Stimulated activated CD8-positive, alpha-beta memory T cell treated with anti-CD3 and anti-CD28 coated beads, Interleukin-15, amount 100 ng/mL, for 24 hours (primary cell): Measurements from ENCODE around the gene ALPK3.
"Not testable (repeated sequence)": the region's sequence is repeated elsewhere in the genome, so short reads cannot be mapped to it uniquely, and the experiment has no call there.

ENCODE experiments used
- DNase-seq: peaks from one replicate; pipeline ENCODE4 v3.0.0-alpha.2; 2020; ENCODE audit warnings: low read depth

The ALPK3 gene

GRCh38 chr15:84845631-84846030 lies 28.5 kb downstream of the ALPK3 start:
- not testable (repeated sequence) for DNase-seq

- DNase-seq: no peak
Measured at GRCh38 chr15:84846269-84846668, 29.1 kb downstream of the ALPK3 start.

GRCh38 chr15:84847382-84847781 lies 30.2 kb downstream of the ALPK3 start:
- no peak for DNase-seq

- DNase-seq: no peak
Measured at GRCh38 chr15:84852212-84852611, 35.1 kb downstream of the ALPK3 start.

GRCh38 chr15:84855136-84855535 lies 38.0 kb downstream of the ALPK3 start:
- DNase-seq: no peak

GRCh38 chr15:84855765-84856164 lies 38.6 kb downstream of the ALPK3 start:
- DNase-seq: no peak

GRCh38 chr15:84856731-84857417 lies 39.7 kb downstream of the ALPK3 start:
- no peak for DNase-seq

- DNase-seq: no peak
Measured at GRCh38 chr15:84857418-84858004, 40.4 kb downstream of the ALPK3 start.

- DNase-seq: no peak
Measured at GRCh38 chr15:84858231-84858630, 41.1 kb downstream of the ALPK3 start.

- no peak for DNase-seq
Measured at GRCh38 chr15:84859144-84859543, 42.0 kb downstream of the ALPK3 start.

- no peak for DNase-seq
Measured at GRCh38 chr15:84859651-84860050, 42.5 kb downstream of the ALPK3 start.

GRCh38 chr15:84861781-84862180 lies 44.6 kb downstream of the ALPK3 start:
- no peak for DNase-seq

- no peak for DNase-seq
Measured at GRCh38 chr15:84862214-84862975, 45.2 kb downstream of the ALPK3 start.

- DNase-seq: no peak
Measured at GRCh38 chr15:84863565-84864443, 46.6 kb downstream of the ALPK3 start.

GRCh38 chr15:84864444-84864795 lies 47.3 kb downstream of the ALPK3 start:
- no peak for DNase-seq

GRCh38 chr15:84865074-84865569 lies 48.0 kb downstream of the ALPK3 start:
- no peak for DNase-seq

- DNase-seq: no peak
Measured at GRCh38 chr15:84868037-84868880, 51.1 kb downstream of the ALPK3 start.

- no peak for DNase-seq
Measured at GRCh38 chr15:84869510-84869909, 52.4 kb downstream of the ALPK3 start.

- no peak for DNase-seq
Measured at GRCh38 chr15:84871428-84871985, 54.4 kb downstream of the ALPK3 start.

GRCh38 chr15:84872009-84872910 lies 55.1 kb downstream of the ALPK3 start:
- DNase-seq: no peak
